NB4 (cell line): ENCODE measurements around the gene WDR7.

Experiments
- CTCF ChIP-seq: IDR thresholded peaks from one replicate; pipeline ENCODE4 v1.5.1; 2012; ENCODE audit warnings: low read depth, low read length
- MAX ChIP-seq: IDR thresholded peaks from 2 replicates; pipeline ENCODE4 v1.6.1; 2011; ENCODE audit warnings: low read depth, low read length
- MYC ChIP-seq: IDR thresholded peaks from 2 replicates; pipeline ENCODE4 v1.6.1; 2011; ENCODE audit warnings: low read depth, low read length
- POLR2A ChIP-seq: IDR thresholded peaks from 2 replicates; pipeline ENCODE4 v1.6.1; 2011; ENCODE audit warnings: mild to moderate bottlenecking; ENCODE audit not compliant: insufficient read length; ENCODE audit errors: extremely low read depth

GRCh38 chr18:57075716-57076400 is 424.7 kb downstream of the WDR7 start:
- no peak for TF ChIP-seq POLR2A
- no peak for TF ChIP-seq CTCF
- no peak for TF ChIP-seq MAX
- no peak for TF ChIP-seq MYC
